HepG2 (cell line): ENCODE data around the gene SLC7A11. TPM values are rescaled to one million over a fixed set of nuclear protein-coding genes. Genes with fewer than 3 reads are reported as not detected.
A peak's percentile ranks its signal among the peaks of the same experiment; 100 is the strongest.

Experiments
- ARNT ChIP-seq: fragments of 450-650 bp; IDR thresholded peaks from 2 replicates; pipeline ENCODE4 v1.6.1; 2017
- CEBPG ChIP-seq: IDR thresholded peaks from 2 replicates; pipeline ENCODE4 v1.6.1; 2016
- CREB1 ChIP-seq, 2 experiments: fragments of 450-650 bp in 1 of 2; IDR thresholded peaks; 2 replicates each; pipeline ENCODE4 v1.6.1; 2016 to 2017; ENCODE audit warnings: control low read depth in 1 of 2, mild to moderate bottlenecking in 1 of 2, missing compliant biosample characterization in 1 of 2, missing genetic modification characterization in 1 of 2
- FOSL2 ChIP-seq: sonication (generic); formaldehyde crosslinking; IDR thresholded peaks from 2 replicates; pipeline ENCODE4 v1.4.0; 2020; ENCODE audit warnings: missing genetic modification reagents
- GATAD1 ChIP-seq: IDR thresholded peaks from 2 replicates; pipeline ENCODE4 v1.6.1; 2016; ENCODE audit warnings: missing genetic modification reagents, missing compliant biosample characterization
- HNRNPK ChIP-seq: fragments of 200-400 bp; formaldehyde crosslinking; IDR thresholded peaks from 2 replicates; pipeline ENCODE4 v1.6.1; 2018; ENCODE audit warnings: low read length, low read depth, moderate library complexity, mild to moderate bottlenecking; ENCODE audit not compliant: poor library complexity, severe bottlenecking
- KLF11 ChIP-seq: IDR thresholded peaks from 2 replicates; pipeline ENCODE4 v1.6.1; 2016; ENCODE audit warnings: missing compliant biosample characterization
- MIXL1 ChIP-seq: IDR thresholded peaks from 2 replicates; pipeline ENCODE4 v1.6.1; 2016
- MTERF4 ChIP-seq: sonication (generic); formaldehyde crosslinking; IDR thresholded peaks from 2 replicates; pipeline ENCODE4 v1.8.0; 2023; ENCODE audit warnings: mild to moderate bottlenecking, missing genetic modification reagents
- MYPOP ChIP-seq: sonication (generic); formaldehyde crosslinking; IDR thresholded peaks from 2 replicates; pipeline ENCODE4 v1.8.1; 2023; ENCODE audit warnings: mild to moderate bottlenecking, moderate library complexity, missing genetic modification reagents
- PATZ1 ChIP-seq: sonication (generic); formaldehyde crosslinking; IDR thresholded peaks from 2 replicates; pipeline ENCODE4 v1.4.0; 2020; ENCODE audit warnings: missing genetic modification reagents
- PRDM10 ChIP-seq: sonication (generic); formaldehyde crosslinking; IDR thresholded peaks from 2 replicates; pipeline ENCODE4 v1.4.0; 2020; ENCODE audit warnings: low read depth, missing genetic modification reagents
- RXRB ChIP-seq: IDR thresholded peaks from 2 replicates; pipeline ENCODE4 v1.6.1; 2016; ENCODE audit warnings: borderline replicate concordance, missing genetic modification reagents, missing compliant biosample characterization
- SAP130 ChIP-seq: IDR thresholded peaks from 2 replicates; pipeline ENCODE4 v1.6.1; 2016; ENCODE audit warnings: low read depth
- SP5 ChIP-seq: IDR thresholded peaks from 2 replicates; pipeline ENCODE4 v1.6.1; 2016; ENCODE audit warnings: low read depth, borderline replicate concordance
- ZNF292 ChIP-seq: sonication (generic); formaldehyde crosslinking; IDR thresholded peaks from 2 replicates; pipeline ENCODE4 v1.8.1; 2022; ENCODE audit warnings: mild to moderate bottlenecking, low read depth, missing genetic modification reagents, borderline replicate concordance
- ZNF331 ChIP-seq: sonication (generic); formaldehyde crosslinking; IDR thresholded peaks from 2 replicates; pipeline ENCODE4 v1.4.0; 2020; ENCODE audit warnings: missing genetic modification reagents
- ZNF547 ChIP-seq: sonication (generic); formaldehyde crosslinking; IDR thresholded peaks from 2 replicates; pipeline ENCODE4 v1.5.1; 2020; ENCODE audit warnings: mild to moderate bottlenecking, missing genetic modification reagents
- ZNF781 ChIP-seq: sonication (generic); formaldehyde crosslinking; IDR thresholded peaks from 2 replicates; pipeline ENCODE4 v1.5.1; 2020; ENCODE audit warnings: borderline replicate concordance, mild to moderate bottlenecking, missing genetic modification reagents; ENCODE audit errors: not compliant biosample characterization
- polyA plus RNA-seq, 8 experiments: library from polyadenylated mRNA; depleted of rRNA in 3 of 8; stranded (reverse) in 7 of 8; unstranded in 1 of 8; fragments of >200 nt; fragmentation: Illumina TruSeq in 4 of 8; extraction: Trizol in 4 of 8; gene quantifications; 2 replicates each; pipeline versions ENCODE4 v1.2.1 to v1.2.3, GENCODE V29; 2011 to 2016; ENCODE audit warnings: low read depth in 4 of 8, missing spikeins in 1 of 8, mixed read lengths in 1 of 8; ENCODE audit not compliant: insufficient read depth in 1 of 8
- total RNA-seq, 5 experiments: library from RNA; depleted of rRNA; stranded (reverse); fragments of >200 nt; fragmentation: Illumina TruSeq; extraction: Trizol; gene quantifications; 2 replicates each; pipeline ENCODE4 v1.2.3, GENCODE V29; 2016; ENCODE audit warnings: low read depth in 1 of 5
- TF ChIP-seq, protein P1 (sequence below): sonication (generic); formaldehyde crosslinking; IDR thresholded peaks from 2 replicates; pipeline ENCODE4 v1.4.0; 2020; ENCODE audit warnings: missing genetic modification reagents

The SLC7A11 gene
- total and polyA plus RNA-seq, 2 of the 13 experiments (the other 11 are each of a cell fraction or from before 2014, with no cell fraction given) = 15.7 to 17.5 TPM

- peak; percentile 49; the same call in 1 of the 2 replicates for TF ChIP-seq CREB1 (IDR thresholded peaks at IDR 0.05)
- TF ChIP-seq CREB1 (CRISPR knock-in tag; IDR thresholded peaks at IDR 0.05) = peak; percentile 84
- TF ChIP-seq, protein P1, sequence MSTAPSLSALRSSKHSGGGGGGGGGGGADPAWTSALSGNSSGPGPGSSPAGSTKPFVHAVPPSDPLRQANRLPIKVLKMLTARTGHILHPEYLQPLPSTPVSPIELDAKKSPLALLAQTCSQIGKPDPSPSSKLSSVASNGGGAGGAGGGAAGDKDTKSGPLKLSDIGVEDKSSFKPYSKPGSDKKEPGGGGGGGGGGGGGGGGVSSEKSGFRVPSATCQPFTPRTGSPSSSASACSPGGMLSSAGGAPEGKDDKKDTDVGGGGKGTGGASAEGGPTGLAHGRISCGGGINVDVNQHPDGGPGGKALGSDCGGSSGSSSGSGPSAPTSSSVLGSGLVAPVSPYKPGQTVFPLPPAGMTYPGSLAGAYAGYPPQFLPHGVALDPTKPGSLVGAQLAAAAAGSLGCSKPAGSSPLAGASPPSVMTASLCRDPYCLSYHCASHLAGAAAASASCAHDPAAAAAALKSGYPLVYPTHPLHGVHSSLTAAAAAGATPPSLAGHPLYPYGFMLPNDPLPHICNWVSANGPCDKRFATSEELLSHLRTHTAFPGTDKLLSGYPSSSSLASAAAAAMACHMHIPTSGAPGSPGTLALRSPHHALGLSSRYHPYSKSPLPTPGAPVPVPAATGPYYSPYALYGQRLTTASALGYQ = no peak; the same call in 1 of the 2 replicates
- peak; percentile 43 for TF ChIP-seq PATZ1 (CRISPR knock-in tag)
- peak; percentile 76 for TF ChIP-seq RXRB (CRISPR knock-in tag)
- TF ChIP-seq ZNF331 (CRISPR knock-in tag) = peak; percentile 93
- TF ChIP-seq FOSL2 (CRISPR knock-in tag) = peak; percentile 99
- 0 out of 2 replicates have a peak, but pooled peaks have one; percentile 38 for TF ChIP-seq KLF11 (CRISPR knock-in tag)
- peak; percentile 97 for TF ChIP-seq CEBPG (CRISPR knock-in tag)
- peak; percentile 50; the same call in 1 of the 2 replicates for TF ChIP-seq PRDM10 (CRISPR knock-in tag)
- TF ChIP-seq SAP130 (CRISPR knock-in tag) = peak; percentile 85
- no peak for TF ChIP-seq MTERF4 (CRISPR knock-in tag)
- peak; percentile 56; the same call in 1 of the 2 replicates for TF ChIP-seq SP5 (CRISPR knock-in tag)
- TF ChIP-seq MIXL1 (CRISPR knock-in tag) = peak; percentile 79
- TF ChIP-seq GATAD1 (CRISPR knock-in tag) = peak; percentile 52
- no peak for TF ChIP-seq ZNF781 (CRISPR knock-in tag)
- TF ChIP-seq HNRNPK = no peak
- peak; percentile 87; the same call in 1 of the 2 replicates for TF ChIP-seq ZNF292 (CRISPR knock-in tag)
- TF ChIP-seq MYPOP (CRISPR knock-in tag) = peak; percentile 51; the same call in 1 of the 2 replicates
- TF ChIP-seq ZNF547 = no peak
- TF ChIP-seq ARNT = no peak
Observed at GRCh38 chr4:138199568-138200235, 42.4 kb downstream of the SLC7A11 start (continued).
